KG1 (cell line): ENCODE results near the gene CLEC4M.

Experiments used
- DNase-seq: peaks from one replicate; lab custom pipeline; 2025; lab: John Stamatoyannopoulos, UW

Gene CLEC4M, protein sequence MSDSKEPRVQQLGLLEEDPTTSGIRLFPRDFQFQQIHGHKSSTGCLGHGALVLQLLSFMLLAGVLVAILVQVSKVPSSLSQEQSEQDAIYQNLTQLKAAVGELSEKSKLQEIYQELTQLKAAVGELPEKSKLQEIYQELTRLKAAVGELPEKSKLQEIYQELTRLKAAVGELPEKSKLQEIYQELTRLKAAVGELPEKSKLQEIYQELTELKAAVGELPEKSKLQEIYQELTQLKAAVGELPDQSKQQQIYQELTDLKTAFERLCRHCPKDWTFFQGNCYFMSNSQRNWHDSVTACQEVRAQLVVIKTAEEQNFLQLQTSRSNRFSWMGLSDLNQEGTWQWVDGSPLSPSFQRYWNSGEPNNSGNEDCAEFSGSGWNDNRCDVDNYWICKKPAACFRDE

DNA sequence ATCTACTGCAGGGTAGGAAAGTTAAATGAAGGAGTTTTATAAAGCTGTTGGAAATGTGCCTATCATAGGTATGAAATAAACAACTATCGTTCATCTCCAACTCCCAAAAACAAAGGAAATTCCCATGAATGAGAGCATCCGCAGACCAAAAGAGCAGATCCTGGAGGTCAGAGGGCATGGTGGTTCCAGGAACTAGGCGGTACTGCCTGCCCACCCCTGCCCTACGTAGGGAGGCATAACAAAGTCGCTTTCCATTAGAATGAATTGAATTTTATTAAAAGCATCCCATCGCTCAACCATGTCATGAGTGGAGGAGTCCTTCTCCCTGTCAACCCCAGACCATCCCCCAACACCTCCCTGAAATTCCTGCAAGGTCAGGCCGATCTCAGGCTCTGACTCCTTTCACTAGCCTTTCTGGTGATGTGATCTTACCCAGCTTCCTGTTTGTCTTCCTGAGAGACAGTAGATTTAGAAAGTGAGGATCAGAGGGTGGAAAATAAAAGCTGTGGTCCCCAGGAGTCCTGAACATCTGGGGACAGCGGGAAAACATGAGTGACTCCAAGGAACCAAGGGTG, at the start of gene CLEC4M:
TSS of gene CLEC4M (plus strand) at position 525 of the 575 bp plus-strand sequence. CDS start at position 549, 24 bp downstream.
- DNase-seq = no peak

DNA sequence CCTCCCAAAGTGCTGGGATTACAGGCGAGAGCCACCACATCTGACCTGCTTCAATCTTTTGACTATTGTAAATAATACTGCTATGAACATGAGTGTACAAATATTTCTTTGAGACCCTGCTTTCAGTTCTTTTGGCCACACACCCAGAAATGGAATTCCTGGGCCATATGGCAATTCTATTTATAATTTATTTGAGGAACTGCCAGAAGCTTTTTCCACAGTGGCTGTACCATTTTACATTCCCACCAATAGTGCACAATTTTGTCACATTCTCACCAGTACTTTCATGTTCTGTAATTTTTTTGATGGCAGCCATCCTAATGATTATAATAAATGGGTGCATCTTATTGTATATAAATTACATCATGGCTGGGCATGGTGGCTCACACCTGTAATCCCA, 47.4 kb upstream of the CLEC4M start:
- DNase-seq = no peak

DNA sequence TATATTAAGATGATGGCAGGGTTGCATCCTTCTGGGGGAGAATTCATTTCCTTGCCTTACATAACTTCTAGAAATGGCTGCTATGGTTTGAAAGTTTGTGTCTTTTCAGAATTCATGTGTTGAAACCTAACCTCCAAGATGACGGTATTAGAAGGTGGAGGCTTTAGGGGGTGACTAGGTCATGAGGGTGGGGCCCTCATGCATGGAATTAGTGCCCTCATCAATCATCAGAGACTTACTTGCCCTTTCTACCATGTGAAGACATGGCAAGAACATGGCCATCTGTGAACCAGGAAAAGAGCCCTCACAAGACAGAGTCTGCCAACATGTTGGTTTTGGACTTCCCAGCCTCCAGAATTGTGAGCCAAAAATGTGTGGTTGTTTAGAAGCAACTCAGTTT, 46.3 kb upstream of the CLEC4M start:
- DNase-seq = no peak

DNA sequence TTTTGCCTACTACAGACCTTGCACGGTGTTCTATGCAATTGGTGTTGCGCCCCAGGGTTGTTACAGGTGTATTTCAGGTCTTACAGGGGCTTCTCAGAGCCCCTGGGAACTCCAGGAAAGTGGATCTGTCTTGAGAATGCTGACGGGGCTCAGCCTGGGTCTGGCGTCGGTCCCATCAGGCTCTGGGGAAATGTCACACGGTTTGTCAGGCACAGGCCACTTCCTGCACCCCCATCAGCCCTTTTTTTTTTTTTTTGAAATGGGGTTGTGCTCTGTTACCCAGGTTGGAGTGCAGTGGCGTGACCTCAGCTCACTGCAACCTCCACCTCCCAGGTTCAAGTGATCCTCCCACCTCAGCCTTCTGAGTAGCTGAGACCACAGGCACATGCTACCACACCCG, 44.4 kb upstream of the CLEC4M start:
- no peak for DNase-seq

DNA sequence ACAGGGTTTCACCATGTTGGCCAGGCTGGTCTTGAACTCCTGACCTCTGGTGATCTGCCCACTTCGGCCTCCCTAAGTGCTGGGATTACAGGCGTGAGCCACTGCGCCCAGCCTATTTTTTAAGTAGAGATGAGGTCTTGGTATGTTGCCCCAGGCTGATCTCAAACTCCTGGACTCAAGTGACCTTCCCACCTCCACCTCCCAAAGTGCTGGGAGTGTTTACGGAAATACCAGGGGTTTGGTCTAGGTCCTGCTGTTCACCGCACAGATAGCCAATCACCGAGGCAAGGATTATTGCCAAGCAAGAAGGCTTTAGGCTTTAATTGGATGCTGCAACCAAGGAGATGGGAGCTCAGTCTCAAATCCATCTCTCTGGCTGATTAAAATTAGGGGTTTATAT, 42.7 kb upstream of the CLEC4M start:
- DNase-seq = no peak

DNA sequence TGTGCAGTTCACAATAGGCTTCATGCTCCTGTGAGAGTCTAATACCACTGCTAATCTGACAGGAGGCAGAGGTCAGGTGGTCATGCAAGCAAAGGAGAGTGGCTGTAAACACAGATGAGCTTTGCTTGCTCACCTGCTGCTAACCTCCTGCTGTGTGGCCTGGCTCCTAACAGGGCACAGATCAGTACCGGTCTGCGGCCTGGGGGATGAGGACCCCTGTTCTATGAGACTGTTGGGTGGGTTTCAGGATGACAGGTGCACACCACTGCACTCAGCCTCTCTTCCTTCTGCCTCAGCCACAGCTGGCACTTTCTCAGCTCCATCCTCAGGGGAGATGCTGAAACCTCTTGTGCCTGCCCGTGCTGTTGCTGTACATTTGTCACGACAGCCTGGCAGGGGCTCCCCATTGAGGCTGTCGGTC, 40.8 kb upstream of the CLEC4M start:
- no peak for DNase-seq

DNA sequence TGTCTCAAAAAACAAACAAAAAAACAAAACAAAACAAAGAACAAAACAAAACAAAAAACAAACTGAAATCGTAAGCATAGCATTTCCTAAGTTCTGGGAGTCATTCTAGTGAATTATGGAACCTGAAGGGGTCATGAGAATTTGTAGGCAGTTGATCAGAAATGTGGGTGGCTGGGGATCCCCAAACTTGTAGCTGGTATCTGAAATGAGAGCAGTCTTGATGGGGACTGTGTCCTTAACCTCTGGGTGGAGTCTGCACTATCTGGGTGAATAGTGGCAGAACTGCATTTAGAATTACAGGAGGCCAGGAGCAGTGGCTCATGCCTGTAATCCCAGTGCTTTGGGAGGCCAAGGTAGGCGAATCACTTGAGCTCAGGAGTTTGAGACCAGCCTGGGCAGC, 37.3 kb upstream of the CLEC4M start:
- DNase-seq = no peak

DNA sequence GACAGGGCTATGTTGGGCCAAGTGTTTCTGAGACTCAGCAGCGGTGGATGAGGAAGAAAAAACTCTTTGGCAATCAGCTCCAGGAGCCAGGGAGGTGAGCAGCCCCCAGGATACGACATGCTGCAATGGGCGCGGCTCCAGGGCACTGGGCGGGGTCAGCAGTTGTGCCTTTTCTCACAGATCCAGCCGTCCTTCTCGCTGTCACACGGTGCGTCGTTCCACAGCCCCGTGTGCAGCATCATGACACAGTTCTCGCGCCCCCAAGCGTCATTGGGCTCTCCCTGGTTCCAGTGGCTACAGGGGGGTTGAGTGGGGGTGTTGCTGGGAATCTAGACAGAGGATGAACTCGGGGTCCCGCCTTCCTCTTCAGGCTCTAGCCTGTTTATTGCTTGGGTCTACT, 33.8 kb upstream of the CLEC4M start:
- no peak for DNase-seq

DNA sequence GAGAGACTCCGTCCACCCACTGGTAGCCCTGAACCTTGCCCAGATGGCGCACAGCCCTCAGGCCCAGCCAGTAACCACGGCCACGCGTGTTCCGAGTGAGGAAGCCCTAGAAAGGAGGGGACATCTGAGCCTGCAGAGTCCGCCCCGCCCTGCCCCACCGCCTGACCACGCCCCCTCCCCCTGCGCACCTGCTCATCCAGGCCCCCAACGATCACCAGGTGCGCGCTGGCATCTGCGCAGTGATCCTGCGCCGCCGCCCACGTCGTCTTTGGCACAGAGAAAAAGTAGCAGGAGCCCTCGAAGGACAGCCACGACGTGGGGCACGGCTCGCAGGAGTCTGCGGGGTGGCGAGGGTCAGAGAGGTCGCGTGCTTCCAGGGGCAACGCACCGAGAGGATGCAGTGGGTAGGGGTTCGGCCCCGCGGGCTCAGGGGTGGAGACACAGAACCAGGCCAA, 33.2 kb upstream of the CLEC4M start:
- DNase-seq = no peak

DNA sequence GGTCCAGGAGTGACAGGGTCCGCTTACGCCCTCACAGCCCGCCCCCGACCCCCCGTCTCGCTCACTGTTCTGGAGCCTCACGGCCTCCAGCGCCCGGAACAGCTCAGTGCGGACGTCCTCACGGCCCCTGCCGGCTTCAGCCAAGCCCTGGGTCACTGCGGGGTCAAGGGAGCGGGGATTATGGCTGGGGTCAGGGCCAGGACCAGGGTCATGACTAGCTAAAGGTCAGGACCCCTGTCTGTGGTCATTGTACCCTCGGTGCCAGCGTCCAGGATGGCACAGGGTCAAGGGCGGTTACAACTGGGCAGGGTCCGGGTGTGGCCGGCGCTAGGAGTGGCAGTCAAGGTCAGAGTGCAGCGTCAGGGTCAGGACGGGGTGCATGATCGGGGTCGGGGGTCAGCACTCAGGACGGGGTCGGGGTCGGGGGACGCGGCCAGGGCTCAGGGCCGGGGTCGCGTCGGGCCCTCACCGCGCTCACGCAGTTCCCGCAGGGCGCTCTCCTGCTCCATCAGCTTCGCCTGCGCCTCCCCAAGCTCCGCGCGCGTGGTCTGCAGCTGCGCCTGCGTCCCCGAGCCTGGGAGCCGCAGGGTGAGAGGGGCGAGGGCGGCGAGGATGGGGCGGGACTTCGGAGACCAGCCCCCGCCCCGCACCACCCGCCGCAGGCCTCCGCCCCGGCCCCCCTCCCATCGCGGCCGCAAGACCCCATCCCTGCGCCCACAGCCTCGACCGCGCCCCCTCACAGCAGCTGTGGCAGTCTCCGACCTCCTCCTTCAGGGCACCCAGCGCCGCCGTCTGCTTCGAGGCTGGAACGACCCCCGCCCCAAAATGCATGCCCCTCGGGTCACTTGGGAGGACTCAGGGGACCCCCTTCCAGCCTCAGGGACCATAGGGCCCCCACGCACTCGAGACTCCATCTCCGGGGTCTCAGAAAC, 32.5 kb upstream of the CLEC4M start:
- DNase-seq = no peak

DNA sequence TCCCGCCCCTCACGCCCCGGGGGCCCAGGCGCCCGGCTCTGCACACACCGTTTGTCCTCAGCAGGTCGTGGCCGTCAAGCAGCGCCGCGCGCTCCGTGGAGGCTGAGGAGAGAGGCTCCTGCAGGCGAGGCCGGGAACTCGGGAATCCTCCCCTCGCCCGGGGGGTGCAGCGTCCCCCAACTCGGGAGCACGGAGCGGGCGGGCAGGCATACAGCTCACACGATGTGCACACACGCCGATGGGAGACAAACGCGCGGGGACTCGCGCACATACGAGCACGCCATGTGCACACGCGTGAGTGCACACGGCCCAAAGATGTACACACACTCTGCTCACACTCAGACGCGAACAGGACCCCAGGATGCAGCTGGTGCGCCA, 31.8 kb upstream of the CLEC4M start:
- no peak for DNase-seq

DNA sequence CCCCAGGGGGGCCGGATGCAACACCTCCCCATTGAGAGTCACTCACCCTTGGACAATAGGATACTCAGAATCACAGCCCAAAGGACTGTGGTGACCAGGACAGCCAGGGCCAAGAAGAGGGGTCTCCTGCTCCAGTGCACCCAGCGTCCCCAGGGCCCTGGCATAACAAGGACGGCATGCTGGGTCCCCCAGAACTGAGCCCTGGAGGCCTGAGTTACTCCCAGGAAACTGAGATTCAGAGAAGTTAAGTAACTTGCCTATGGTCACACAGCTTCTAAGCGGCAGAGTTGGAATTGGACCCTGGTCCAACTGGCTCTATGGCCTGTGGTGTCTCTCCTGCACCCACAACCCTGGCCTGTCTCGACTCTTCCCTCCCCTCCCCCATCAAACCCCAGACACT, 31.4 kb upstream of the CLEC4M start:
- DNase-seq = no peak

DNA sequence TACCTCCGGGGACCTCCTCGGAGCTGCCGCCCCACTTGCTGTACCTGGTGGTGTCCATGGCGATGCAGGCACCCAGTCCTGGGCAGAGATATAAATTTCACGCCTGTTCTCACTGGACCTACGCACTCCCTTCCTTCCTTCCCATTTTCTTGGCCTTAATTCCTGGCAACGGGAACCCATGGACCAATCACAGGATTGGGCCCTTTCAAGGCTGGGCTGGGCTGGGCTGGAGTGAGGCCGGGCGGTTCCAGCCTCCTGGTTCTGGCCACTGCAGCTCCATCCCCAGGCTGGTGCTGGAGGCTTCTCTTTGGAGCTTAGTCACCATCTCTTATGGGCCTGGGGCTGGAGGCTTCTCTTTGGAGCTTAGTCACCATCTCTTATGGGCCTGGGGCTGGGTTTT, 31.0 kb upstream of the CLEC4M start, which contains the start of gene CLEC4G:
TSS of gene CLEC4G (minus strand) at position 66 of the 400 bp plus-strand sequence. CDS start at position 58, 8 bp downstream.
- no peak for DNase-seq

DNA sequence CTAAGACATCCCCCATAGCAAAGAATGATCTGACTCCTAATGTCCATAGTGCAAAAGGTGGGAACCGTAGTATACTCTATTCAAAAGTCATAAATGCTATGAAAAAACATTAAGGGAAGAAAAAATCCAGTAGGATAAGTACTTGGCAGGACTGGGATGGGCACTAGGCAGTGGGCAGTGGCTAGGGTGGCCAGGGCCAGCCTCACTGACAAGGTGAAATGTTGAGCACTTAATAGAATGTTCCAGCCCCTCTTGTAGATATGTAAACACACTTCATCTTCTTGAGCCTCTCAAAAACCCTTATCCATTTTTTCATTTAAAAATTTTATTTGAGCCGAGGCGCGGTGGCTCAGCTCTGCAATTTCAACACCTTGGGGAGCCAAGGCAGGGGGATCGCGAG, 29.7 kb upstream of the CLEC4M start:
- no peak for DNase-seq

DNA sequence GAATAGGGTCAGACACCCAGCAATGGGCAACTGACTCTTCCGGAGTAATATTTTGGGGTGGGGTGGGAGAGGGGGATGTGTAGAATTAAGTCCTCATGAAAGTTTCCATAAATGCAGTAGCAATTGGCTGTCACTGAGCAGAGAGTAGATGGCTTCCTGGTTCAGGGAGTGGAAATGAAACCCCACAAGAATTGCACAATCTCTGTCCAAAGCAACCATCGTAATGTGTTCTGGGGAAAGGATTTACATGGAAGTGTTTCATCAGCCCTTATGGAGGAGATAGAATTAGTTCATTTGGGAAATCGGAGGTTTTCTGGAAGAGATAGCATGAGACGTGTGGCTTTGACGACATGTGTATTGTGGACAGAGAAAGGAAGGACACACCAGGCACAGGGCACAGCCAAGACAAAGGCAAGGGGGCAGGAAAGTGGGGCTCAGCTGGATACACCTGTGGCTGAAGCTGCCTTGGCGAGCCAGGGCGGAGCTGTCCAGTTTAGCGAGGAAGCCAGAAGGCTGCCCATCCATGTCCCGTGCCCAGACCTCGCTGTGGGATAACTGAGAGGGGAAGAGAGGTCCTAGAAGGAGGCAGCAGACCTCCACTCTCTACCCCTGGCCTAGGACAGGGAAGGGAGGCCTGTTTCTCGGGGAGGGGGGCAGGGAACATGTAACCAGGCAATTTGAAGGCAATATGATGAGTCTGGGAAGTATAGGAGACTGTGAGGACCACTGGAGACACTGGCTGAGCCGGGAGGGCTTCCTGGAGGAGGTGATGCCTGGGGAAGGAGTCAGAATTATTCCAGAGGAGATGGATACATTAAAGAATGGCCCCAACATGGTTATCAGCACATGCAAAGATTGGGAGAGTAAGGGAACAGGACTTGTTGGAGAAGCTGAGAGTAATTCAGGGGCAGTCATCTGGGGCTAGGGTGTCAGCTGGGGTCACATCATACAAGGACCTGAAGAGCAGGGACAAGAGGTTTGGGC, 28.5 kb upstream of the CLEC4M start:
- no peak for DNase-seq

DNA sequence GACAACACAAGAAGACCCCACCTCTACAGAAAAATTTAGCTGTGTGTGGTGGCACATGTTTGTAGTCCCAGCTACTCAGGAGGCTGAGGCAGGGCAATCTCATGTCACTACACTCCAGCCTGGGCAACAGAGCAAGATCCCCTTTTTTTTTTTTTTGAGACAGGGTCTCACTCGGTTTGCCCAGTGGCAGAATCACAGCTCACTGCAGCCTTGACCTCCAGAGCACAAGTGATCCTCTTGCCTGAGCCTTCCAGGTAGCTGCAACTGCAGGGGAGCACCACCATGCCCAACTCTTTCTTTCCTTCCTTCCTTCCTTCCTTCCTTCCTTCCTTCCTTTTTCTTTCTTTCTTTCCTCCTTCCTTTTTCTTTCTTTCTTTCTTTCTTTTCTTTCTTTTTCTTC, 26.9 kb upstream of the CLEC4M start:
- DNase-seq = no peak

DNA sequence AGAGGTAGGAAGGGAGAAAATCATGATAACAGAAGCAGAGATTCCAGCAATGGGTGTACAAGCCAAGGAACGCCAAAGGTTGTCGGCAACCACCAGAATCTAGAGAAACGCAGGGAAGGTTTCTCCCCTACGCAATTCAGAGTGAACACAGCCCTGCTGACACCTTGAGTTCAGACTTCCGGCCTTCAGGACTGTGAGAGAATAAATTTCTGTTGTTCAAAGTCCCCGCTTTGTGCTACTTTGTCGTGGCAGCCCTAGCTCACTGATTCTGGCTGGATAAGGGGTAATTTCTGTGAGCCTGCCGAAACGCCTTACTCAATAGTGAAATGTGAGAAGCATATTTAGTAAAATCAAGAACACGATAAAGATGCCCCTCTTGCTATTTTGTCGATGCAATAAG, 25.8 kb upstream of the CLEC4M start:
- no peak for DNase-seq

DNA sequence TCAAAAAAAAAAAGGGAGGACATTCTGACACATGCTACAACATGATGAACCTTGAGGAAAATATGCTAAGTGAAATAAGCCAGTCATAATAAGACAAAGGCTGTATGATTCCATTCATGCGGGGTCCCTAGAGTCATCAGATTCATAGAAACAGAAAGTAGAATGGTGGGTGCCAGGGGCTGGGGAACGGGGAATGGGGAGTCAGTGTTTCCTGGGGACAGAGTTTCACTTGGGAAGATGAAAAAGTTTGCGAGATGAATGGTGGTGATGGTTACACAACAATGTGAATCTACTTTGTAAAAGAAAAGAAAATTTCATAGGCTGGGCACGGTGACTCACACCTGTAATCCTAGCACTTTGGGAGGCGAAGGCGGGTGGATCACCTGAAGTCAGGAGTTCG, 25.0 kb upstream of the CLEC4M start:
- no peak for DNase-seq

DNA sequence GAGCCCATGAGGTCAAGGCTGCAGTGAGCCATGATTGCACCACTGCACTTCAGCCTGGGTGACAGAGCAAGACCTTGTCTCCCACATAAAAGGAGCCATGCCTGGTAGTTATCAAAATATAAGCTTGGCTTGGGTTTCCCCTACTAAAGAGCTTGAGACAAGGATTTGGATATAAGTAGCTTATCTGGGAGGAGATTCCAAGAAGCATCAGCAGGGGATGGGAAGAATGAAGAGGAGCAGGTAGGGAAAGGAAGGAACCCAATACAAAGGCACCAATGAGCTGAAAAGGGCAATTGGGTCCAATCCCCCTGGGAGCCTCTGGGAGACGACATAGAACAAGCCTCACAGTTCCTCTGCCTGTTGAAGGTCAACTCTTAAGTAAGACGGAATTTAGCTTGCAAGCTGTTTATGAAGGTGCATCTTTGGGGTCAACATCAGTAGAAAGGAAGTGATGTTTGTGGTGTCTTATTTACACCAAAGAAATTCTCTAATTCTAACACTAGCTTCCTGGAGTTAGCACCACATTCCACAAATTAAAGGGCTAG, 23.8 kb upstream of the CLEC4M start:
- no peak for DNase-seq

DNA sequence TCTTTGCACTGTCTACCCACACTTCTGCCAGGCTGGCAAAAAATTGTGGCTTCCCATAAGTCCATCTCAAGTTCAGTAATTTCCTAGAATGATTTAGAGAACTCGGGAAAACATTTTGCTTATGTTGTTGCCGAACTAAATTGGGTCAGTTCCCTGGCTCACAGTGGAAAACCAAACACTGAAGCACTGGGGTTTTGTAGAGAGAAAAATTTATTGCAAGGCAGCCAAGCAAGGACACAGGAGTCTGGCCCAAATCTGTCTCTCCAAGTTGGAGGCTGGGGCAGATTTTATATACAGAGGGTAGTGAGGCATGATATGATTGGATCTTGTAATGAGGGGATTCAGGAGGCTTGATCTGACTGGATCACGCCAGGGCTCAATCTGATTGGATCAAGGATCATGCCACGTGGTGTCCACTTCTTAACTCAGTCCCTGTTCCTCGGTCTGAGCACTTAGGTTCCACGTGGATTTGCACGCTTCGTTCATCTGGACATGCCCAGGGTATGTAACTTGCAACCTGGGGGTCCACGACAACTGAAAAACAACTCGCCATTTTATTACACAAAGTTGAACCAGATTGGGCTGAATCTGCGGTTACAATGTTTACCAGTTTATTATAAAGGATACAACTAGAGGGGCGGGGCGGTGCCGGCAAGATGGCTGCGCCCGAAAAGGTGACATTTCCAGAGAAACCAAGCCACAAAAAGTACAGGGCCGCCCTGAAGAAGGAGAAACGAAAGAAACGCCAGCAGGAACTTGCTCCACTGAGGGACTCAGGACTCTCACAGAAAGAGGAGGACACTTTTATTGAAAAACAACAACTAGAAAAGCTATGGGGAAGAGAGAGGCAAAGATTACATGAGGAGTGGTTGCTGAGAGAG, 23.0 kb upstream of the CLEC4M start:
- no peak for DNase-seq
